Fibroblast of villous mesenchyme (primary cell): ENCODE data around the gene PRKCB. TPM values are rescaled to one million over a fixed set of nuclear protein-coding genes. Genes with fewer than 3 reads are reported as not detected.

Experiments
- DNase-seq: peaks from one replicate; pipeline ENCODE4 v3.0.0-alpha.2; 2010; ENCODE audit warnings: low read depth
- H3K4me3 ChIP-seq: 2 replicates; pipeline ENCODE4 v1.5.1; 2011; ENCODE audit warnings: low read depth, mild to moderate bottlenecking, low read length
- CTCF ChIP-seq: IDR thresholded peaks from 2 replicates; pipeline ENCODE4 v1.5.1; 2012; ENCODE audit warnings: low read depth, mild to moderate bottlenecking, low read length; ENCODE audit not compliant: insufficient read depth
- total RNA-seq: library from RNA; depleted of rRNA; stranded (reverse); fragments of >200 nt; gene quantifications from 2 replicates; pipeline ENCODE4 v1.2.3, GENCODE V29; 2012

PRKCB gene
- total RNA-seq, 1 donor, result not detected

GRCh38 chr16:23861874-23862273, 26.1 kb downstream of the PRKCB start:
- no peak for DNase-seq
- H3K4me3 ChIP-seq, result no peak overlapping the region
- no peak for TF ChIP-seq CTCF

GRCh38 chr16:23862556-23862955, 26.8 kb downstream of the PRKCB start:
- DNase-seq, result no peak
- no peak for TF ChIP-seq CTCF
- no peak overlapping the region for H3K4me3 ChIP-seq

GRCh38 chr16:23863511-23864422, 28.0 kb downstream of the PRKCB start:
- DNase-seq, result no peak
- H3K4me3 ChIP-seq, result no peak overlapping the region
- TF ChIP-seq CTCF, result no peak

- H3K4me3 ChIP-seq, result no peak overlapping the region
- TF ChIP-seq CTCF, result no peak
- no peak for DNase-seq
Measured at GRCh38 chr16:23865853-23866252, 30.1 kb downstream of the PRKCB start.

GRCh38 chr16:23866621-23867020, 30.8 kb downstream of the PRKCB start:
- DNase-seq, result no peak
- H3K4me3 ChIP-seq, result no peak overlapping the region
- no peak for TF ChIP-seq CTCF

GRCh38 chr16:23867566-23867965, 31.8 kb downstream of the PRKCB start:
- TF ChIP-seq CTCF, result no peak
- H3K4me3 ChIP-seq, result no peak overlapping the region
- no peak for DNase-seq

GRCh38 chr16:23868136-23868535, 32.4 kb downstream of the PRKCB start:
- H3K4me3 ChIP-seq, result no peak overlapping the region
- no peak for TF ChIP-seq CTCF
- no peak for DNase-seq
